WTC11 (cell line): ENCODE results near the gene STK24.

ENCODE experiments used
- ATF2 ChIP-seq: sonication (generic); formaldehyde crosslinking; IDR thresholded peaks from 2 replicates; pipeline ENCODE4 v1.8.1; 2022; ENCODE audit warnings: low read depth, missing genetic modification reagents, borderline replicate concordance
- ATF3 ChIP-seq: sonication (generic); formaldehyde crosslinking; conservative IDR thresholded peaks from 2 replicates; pipeline ENCODE4 v1.8.1; 2022; ENCODE audit warnings: mild to moderate bottlenecking, missing genetic modification reagents
- CREB1 ChIP-seq: sonication (generic); formaldehyde crosslinking; IDR thresholded peaks from 2 replicates; pipeline ENCODE4 v1.8.0; 2023; ENCODE audit warnings: mild to moderate bottlenecking, missing genetic modification reagents
- CTCF ChIP-seq: fragments of 200-600 bp; IDR thresholded peaks from 2 replicates; pipeline ENCODE4 v1.8.0; 2022; ENCODE audit warnings: antibody characterized with exemption
- ELF4 ChIP-seq: sonication (generic); formaldehyde crosslinking; IDR thresholded peaks from 2 replicates; pipeline ENCODE4 v1.8.1; 2022; ENCODE audit warnings: low read depth, mild to moderate bottlenecking, moderate library complexity, missing genetic modification reagents
- RELA ChIP-seq: sonication (generic); formaldehyde crosslinking; IDR thresholded peaks from 2 replicates; pipeline ENCODE4 v1.8.1; 2022; ENCODE audit warnings: missing genetic modification reagents, mild to moderate bottlenecking, borderline replicate concordance
- SMAD4 ChIP-seq: sonication (generic); formaldehyde crosslinking; IDR thresholded peaks from 2 replicates; pipeline ENCODE4 v1.8.0; 2022; ENCODE audit warnings: mild to moderate bottlenecking, missing genetic modification reagents
- SP1 ChIP-seq: sonication (generic); formaldehyde crosslinking; conservative IDR thresholded peaks from 2 replicates; pipeline ENCODE4 v1.8.1; 2022; ENCODE audit warnings: missing genetic modification reagents
- ZNF121 ChIP-seq: sonication (generic); formaldehyde crosslinking; IDR thresholded peaks from 2 replicates; pipeline ENCODE4 v1.8.0; 2023; ENCODE audit warnings: missing genetic modification reagents
- ZNF671 ChIP-seq: fragments of 250-450 bp; sonication (Bioruptor Pico); IDR thresholded peaks from 2 replicates; pipeline ENCODE4 v1.8.0; 2021; ENCODE audit warnings: mild to moderate bottlenecking
- TF ChIP-seq, protein P1 (sequence below): sonication (generic); formaldehyde crosslinking; IDR thresholded peaks from 2 replicates; pipeline ENCODE4 v1.8.1; 2022; ENCODE audit warnings: missing genetic modification reagents, borderline replicate concordance
- TF ChIP-seq, protein P2 (sequence below): sonication (generic); formaldehyde crosslinking; IDR thresholded peaks from 2 replicates; pipeline ENCODE4 v1.8.1; 2023; ENCODE audit warnings: mild to moderate bottlenecking, moderate library complexity, missing genetic modification reagents
- TF ChIP-seq, protein P3 (sequence below): sonication (generic); formaldehyde crosslinking; IDR thresholded peaks from 2 replicates; pipeline ENCODE4 v1.8.1; 2023; ENCODE audit warnings: mild to moderate bottlenecking, missing genetic modification reagents, moderate library complexity

DNA sequence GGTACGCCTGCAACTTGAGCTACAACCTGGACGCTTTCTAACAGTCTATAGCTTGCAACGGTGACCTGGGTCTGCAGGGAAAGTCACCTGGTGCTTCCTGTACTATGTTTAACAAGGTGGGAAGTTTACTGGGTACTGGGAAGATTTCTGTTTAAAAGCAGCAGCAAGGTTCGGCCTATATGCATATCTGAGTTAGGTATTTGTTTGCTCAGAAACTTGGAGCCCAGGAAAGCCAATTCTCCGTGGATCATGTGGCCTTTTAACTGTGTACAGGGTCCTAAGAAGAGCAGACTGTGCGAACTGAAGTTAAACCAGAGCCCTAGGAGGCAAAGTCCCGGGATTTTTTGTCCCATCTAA, 103.1 kb downstream of the STK24 start:
- TF ChIP-seq CTCF = no peak
- TF ChIP-seq RELA (CRISPR knock-in tag) = no peak
- TF ChIP-seq ELF4 (CRISPR knock-in tag) = no peak
- no peak for TF ChIP-seq CREB1 (CRISPR knock-in tag)
- no peak for TF ChIP-seq ZNF121 (CRISPR knock-in tag)
- TF ChIP-seq, protein P1, sequence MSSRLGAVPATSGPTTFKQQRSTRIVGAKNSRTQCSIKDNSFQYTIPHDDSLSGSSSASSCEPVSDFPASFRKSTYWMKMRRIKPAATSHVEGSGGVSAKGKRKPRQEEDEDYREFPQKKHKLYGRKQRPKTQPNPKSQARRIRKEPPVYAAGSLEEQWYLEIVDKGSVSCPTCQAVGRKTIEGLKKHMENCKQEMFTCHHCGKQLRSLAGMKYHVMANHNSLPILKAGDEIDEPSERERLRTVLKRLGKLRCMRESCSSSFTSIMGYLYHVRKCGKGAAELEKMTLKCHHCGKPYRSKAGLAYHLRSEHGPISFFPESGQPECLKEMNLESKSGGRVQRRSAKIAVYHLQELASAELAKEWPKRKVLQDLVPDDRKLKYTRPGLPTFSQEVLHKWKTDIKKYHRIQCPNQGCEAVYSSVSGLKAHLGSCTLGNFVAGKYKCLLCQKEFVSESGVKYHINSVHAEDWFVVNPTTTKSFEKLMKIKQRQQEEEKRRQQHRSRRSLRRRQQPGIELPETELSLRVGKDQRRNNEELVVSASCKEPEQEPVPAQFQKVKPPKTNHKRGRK (CRISPR knock-in tag) = no peak
- TF ChIP-seq, protein P2, sequence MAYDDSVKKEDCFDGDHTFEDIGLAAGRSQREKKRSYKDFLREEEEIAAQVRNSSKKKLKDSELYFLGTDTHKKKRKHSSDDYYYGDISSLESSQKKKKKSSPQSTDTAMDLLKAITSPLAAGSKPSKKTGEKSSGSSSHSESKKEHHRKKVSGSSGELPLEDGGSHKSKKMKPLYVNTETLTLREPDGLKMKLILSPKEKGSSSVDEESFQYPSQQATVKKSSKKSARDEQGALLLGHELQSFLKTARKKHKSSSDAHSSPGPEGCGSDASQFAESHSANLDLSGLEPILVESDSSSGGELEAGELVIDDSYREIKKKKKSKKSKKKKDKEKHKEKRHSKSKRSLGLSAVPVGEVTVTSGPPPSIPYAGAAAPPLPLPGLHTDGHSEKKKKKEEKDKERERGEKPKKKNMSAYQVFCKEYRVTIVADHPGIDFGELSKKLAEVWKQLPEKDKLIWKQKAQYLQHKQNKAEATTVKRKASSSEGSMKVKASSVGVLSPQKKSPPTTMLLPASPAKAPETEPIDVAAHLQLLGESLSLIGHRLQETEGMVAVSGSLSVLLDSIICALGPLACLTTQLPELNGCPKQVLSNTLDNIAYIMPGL = no peak
- TF ChIP-seq ATF2 = no peak
- no peak for TF ChIP-seq SP1 (CRISPR knock-in tag)
- TF ChIP-seq ATF3 (CRISPR knock-in tag) = no peak
- no peak for TF ChIP-seq SMAD4
- no peak for TF ChIP-seq ZNF671 (CRISPR knock-in tag)
- TF ChIP-seq, protein P3, sequence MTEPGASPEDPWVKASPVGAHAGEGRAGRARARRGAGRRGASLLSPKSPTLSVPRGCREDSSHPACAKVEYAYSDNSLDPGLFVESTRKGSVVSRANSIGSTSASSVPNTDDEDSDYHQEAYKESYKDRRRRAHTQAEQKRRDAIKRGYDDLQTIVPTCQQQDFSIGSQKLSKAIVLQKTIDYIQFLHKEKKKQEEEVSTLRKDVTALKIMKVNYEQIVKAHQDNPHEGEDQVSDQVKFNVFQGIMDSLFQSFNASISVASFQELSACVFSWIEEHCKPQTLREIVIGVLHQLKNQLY = no peak
